Frontal cortex (tissue), 4 donors: ENCODE measurements around the gene SERPINA4. TPM values are rescaled to one million over a fixed set of nuclear protein-coding genes. Genes with fewer than 3 reads are reported as not detected.

ENCODE experiments used
- DNase-seq, 2 donors: peaks; one replicate each; pipeline ENCODE4 v3.0.0; 2012; ENCODE audit warnings: low spot score in 2 of 2
- FAIRE-seq: peaks from 2 replicates; lab custom pipeline; 2012; peaks lifted over from hg19 to GRCh38; lab: Jason Lieb, UNC
- total RNA-seq: library from RNA; depleted of rRNA; stranded (reverse); fragments of >200 nt; gene quantifications from one replicate; pipeline ENCODE4 v1.2.3, GENCODE V29; 2014
- donor health status: control.
- donor health status: control.
- donor health status: control.

The SERPINA4 gene
- total RNA-seq, 1 donor from 2014 or later = not detected

DNA sequence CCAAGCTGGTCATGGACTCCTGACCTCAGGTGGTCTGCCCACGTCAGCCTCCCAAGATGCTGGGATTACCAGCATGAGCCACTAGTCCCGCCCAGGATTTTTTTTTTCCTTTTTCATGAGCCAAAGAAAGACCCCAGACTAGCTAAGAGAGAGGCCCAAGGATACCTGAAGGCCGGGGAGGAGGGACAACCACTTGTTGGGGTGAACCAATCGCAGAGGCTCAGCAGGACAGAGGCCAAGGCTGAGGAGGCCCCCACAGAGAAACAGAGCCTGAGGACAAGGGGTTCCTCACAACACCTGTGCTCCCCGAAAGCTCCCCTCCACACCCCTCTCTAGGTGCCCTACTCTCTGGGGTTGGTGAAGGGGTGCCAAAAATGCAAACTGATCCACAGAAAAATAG lies 49.9 kb downstream of the SERPINA4 start:
- FAIRE-seq (no peak), DNase-seq (no peak)

DNA sequence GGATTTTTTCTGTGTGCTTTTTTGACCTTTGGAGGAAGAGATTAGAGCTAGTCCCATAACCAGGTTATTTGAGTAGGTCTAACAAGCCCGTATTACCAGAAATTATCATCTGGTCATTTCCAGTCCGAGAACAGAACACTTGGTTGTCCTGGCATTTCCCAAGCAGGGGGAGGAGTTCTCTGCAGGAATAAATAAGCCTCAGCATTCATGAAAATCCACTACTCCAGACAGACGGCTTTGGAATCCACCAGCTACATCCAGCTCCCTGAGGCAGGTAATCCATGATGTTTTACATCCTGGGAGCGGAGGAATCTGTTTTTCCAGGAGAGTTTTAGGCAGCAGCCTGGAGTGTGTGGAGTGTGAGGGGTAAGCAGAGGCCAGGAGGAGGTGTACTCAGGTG lies 50.9 kb downstream of the SERPINA4 start, which contains the start of gene SERPINA3:
TSS of gene SERPINA3 (plus strand) at position 218 of the 400 bp plus-strand sequence. CDS start 2,051 bp downstream, outside the sequence.
- peak in 1 of 2 donors; percentile 25 for DNase-seq
- no peak for FAIRE-seq

DNA sequence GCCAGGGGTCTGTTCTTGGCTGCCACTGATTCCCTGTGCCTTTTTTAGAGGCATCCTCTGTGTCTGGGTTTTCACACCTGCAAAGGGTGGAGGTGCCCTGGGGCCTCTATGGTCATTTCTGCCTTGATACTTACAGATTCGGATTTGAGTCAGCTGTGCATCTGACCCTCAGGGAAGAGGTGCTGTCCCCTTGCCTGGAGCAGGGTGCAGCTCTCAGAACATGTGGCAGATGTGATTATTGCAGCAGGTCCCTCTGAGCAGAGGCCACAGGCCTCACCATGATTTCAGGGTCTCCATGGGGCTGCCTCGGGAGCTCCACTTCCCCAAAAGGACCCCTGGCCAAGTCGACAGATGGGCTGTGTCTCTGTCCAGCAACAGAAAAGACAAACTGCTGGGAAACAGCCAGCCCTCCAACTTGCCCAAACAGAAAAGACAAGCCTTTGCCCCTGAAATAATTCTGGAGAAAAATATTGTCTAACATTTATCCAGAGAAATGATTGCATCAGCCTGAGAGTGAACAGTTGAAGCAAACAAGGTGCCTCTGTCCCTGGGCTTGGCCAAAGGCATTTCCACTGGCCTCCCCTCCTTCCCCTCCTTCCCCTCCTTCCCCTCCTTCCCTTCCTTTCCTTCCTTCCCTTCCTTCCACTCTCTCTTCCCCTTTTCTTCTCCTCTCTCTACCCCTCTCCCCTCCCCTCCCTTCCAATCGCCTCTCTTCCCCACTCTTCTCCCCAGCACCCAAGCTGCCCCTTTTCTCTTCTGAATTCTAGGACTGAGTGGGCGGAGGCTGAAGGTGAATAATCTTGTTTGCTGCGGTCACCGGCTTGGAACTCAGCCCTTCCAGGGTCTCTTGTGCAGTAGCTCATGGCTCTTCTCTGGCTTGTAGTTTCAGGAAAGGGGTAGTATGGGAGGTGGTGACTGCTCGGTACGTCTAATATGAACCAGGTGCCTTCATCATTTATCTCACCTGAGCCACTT lies 51.6 kb downstream of the SERPINA4 start:
- DNase-seq = no peak
- FAIRE-seq = no peak

DNA sequence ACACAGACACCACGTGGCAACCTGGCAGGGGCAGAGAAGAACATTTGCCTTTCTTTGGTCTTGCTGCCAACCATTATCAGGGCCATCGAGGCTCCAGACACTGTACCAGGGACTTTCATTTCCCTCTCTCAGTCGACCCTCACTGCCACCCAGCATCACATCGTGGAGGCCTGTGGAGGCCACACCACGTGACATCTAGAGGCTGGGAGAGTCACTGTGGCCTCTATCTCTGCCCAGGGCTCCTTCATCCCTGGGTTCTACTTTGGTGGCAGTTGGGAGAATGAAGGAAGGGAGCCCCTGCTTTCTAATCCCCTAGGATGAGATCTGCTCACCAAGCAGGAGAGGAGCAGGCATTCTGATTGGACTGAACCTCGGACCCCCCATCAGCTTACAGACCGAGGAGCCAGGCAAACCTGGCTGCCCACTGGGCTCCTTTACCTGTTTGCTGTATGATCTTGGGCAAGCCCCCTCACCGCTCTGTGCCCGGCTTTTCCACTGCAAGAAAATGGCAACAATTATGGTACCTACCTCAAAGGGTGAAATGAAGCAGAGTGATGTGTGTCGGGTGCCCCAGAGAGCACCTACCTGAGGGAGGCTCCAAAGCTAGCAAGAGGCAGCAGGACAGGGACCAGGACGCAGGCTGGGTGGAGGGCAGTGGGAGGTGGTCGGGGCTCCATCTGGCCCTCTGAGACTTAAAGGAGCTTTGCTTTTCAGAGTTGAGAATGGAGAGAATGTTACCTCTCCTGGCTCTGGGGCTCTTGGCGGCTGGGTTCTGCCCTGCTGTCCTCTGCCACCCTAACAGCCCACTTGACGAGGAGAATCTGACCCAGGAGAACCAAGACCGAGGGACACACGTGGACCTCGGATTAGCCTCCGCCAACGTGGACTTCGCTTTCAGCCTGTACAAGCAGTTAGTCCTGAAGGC lies 52.7 kb downstream of the SERPINA4 start:
- FAIRE-seq = no peak

DNA sequence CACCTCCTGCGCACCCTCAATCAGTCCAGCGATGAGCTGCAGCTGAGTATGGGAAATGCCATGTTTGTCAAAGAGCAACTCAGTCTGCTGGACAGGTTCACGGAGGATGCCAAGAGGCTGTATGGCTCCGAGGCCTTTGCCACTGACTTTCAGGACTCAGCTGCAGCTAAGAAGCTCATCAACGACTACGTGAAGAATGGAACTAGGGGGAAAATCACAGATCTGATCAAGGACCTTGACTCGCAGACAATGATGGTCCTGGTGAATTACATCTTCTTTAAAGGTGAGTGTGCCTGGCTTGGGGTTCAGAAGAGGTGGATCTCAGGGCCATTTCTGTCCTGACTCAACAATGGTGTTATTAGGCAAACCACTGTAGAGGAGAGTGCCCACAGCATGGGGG lies 53.6 kb downstream of the SERPINA4 start:
- DNase-seq (no peak), FAIRE-seq (no peak)

More for the DNA sequence above, 52.7 kb downstream of the SERPINA4 start:
- DNase-seq = no peak

DNA sequence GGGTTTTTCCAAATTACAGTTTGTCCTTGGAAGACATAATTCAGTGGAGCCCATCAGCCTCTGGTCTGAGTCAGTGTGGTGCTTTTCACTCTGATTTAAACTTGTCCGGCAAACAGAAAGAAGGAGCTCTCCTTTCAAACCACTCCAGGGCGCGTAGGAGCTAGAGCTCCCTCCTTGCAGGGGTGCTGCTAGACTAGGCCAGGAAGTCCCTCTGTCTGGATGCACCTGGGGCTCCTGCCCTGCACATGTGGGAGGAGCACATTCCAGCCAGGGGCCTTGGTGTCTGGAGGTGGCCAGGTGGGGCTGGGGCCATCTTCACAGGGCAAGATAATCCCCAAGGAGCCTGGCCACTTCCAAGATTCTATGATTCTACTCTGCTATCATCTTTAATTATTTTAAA lies 54.0 kb downstream of the SERPINA4 start:
- no peak for DNase-seq
- FAIRE-seq = no peak

DNA sequence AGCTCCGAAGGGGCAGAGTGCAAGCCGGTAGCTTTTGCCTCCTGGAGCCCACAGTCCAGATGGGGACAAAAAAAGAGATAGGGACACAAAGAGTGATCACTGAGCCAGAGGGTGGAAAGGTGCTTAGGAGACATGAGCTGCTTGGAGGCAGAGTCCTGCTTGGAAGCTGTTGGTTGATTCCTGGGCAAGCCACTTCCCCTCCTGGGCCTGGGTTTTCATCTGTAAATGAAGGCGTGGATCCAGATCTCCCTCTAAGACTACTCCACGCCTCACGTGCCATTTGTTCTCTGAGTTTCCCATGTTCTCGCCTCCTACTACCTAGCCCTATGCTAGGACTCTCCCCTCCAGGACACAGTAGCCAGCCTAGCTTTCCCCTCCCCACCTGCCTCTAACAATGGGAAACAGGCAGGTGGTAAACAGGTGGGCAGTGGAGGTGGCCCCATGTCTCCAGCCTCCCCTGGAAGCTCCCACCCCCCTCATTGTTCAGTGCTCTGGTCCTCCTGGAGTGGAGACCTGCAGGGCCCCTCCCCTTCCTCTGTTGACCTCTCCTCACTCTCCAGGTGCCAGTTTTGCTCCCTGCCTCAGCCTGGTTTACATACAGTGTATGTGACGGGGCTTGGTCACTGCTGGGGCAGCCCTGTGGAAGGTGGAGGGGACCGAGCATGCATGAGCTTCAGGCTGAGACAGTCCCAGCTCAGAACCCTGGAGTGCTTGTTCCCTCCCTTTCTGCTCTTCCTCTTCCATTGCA lies 54.8 kb downstream of the SERPINA4 start:
- FAIRE-seq = no peak
- no peak for DNase-seq

DNA sequence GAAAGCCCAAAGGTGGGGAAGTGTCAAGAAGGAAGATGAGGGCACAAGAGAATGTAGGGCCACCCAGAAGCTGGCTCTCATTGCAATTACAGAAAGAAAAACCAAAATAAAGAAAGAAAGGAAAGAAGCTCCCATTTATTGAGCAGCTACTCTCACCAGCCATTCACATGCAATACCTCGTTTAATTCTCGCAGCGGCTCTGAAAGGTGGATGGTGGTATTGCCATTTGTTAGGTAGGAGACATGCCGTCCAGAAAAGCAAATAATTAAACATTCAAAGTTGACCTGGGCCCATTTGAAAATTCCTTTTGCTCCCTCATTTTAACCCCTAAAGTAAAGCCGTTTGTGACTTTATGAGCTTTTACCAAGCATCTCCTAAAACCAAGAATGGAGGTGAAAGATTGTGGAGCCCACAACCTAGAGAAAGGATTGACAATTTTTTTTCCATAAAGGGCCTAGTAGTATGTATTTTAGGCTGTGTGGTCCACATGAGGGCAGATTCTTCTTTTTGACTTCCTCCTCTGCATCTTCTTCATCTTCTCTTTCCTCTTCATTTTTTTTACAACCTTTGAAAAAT lies 56.2 kb downstream of the SERPINA4 start:
- FAIRE-seq = no peak
- DNase-seq = no peak

DNA sequence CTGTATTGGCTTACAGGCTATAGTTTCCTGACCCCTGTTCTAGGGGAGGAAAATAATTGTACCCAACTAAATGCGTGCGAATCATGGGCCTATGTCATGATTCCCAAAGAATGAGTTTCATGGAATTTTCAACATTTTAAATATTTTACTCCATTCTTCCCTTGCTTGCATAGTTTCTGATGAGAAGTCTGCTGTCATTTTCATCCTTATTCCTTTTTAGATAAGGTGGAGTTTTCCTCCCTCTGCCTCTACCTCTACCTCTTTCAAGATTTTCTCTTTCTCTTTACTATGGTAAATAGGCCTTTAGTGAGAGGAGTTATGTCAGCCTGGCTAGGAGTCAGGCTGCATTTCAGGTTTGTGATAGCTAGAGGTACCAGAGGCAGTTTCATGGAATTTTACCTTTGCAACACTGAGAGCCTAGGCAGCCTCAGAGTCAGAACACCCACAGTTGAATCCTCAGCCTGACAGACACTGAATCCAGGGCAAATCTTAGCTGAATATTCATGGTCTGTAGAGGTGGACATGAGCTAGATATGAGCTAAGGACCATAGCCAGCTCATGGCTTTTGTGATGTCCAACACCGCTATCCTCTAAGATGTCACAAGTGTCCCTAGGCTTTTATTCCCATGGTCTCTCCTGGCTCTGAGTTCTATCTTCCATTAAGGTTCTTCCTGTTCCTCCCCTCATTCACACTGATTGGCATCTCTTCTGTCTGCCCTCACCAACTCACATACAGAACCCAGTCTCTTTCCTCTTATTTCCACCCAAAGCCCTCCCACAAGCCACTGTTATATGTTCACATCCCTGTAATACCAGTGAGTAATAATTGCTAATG lies 57.0 kb downstream of the SERPINA4 start:
- FAIRE-seq (no peak), DNase-seq (no peak)

DNA sequence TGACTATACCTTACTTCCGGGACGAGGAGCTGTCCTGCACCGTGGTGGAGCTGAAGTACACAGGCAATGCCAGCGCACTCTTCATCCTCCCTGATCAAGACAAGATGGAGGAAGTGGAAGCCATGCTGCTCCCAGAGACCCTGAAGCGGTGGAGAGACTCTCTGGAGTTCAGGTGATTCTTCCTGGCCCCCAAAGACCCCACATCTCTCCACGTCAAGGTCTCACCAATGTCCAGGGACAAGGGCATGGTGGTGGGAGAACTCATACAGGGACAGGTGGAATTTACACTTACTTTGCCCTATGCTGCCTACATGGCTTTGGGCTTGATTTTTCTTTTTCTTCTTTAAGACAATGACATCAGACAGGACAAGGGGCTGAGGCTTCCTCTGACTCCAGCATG lies 58.1 kb downstream of the SERPINA4 start:
- FAIRE-seq = no peak
- no peak for DNase-seq

Other genes starting within 250 kb of the SERPINA4 start
- gene SERPINA6, start 238.1 kb upstream of the SERPINA4 start, total RNA-seq = not detected
- gene SERPINA2, start 194.7 kb upstream of the SERPINA4 start, total RNA-seq = not detected
- 1.6 TPM for gene SERPINA1, start 172.8 kb upstream of the SERPINA4 start, total RNA-seq
- gene SERPINA11, start 108.6 kb upstream of the SERPINA4 start, total RNA-seq = not detected
- not detected for gene SERPINA9, start 85.2 kb upstream of the SERPINA4 start, total RNA-seq
- gene SERPINA12, start 52.0 kb upstream of the SERPINA4 start, total RNA-seq = not detected
- gene SERPINA5, start 20.0 kb downstream of the SERPINA4 start, total RNA-seq = not detected
- gene SERPINA3, start 50.9 kb downstream of the SERPINA4 start, total RNA-seq = not detected
- gene GSC, start 208.7 kb downstream of the SERPINA4 start, total RNA-seq = not detected